GM19463 (cell line): ENCODE measurements around the gene TAX1BP3.

Source experiments
- ATAC-seq: cut with Tn5 transposase; IDR thresholded peaks from one replicate; pipeline ENCODE4 v1.9.1; 2021; ENCODE audit warnings: mild to moderate bottlenecking, moderate library complexity; ENCODE audit not compliant: unreplicated experiment

Gene TAX1BP3

DNA sequence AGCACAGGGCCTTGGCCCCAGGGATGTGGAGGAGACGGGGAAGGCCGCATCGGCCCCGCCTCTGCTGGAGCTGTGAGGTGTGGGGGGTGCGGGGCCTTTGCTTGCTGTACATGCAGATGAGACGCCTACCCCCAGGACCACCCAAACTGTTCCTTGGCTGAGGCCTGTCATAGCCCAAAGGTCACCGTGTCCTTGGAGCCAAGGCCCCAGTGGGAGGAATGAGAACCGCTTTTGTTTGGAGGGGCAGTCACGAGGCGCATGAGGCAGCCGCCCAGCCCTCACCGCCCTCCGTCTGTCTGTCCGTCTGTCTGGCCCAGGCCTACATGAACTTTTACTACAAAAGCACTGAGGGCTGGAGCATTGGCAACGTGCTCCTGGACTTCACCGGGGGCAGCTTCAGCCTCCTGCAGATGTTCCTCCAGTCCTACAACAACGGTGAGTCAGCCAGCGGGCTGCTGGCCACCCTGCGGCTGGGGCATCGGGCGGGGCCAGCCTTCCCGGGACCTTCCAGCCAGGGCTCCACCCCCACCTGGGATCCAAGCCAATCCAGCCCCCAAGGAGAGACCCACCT lies 8.8 kb downstream of the TAX1BP3 start:
- no peak for ATAC-seq

GRCh38 chr17:3658784-3659449 lies 9.5 kb downstream of the TAX1BP3 start:
- ATAC-seq = no peak

- ATAC-seq = no peak
These were observed 10.2 kb downstream of the TAX1BP3 start for GRCh38 chr17:3657874-3658783.

DNA sequence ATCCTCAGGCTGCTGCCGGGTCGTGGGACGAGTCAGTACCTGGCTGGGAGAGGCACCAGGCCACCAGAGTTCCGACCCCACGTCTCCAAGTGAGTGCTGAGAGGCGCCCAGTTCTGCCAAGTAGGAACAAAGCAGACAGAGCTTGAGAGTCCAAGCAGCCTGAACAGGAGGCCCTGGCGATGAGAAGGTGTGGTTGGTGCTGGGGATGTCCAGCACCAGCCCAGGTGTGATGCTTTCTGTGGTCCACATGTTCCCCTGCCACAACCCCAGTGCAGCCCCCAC lies 10.8 kb downstream of the TAX1BP3 start:
- no peak for ATAC-seq

GRCh38 chr17:3656755-3657587 lies 11.4 kb downstream of the TAX1BP3 start:
- ATAC-seq = no peak

DNA sequence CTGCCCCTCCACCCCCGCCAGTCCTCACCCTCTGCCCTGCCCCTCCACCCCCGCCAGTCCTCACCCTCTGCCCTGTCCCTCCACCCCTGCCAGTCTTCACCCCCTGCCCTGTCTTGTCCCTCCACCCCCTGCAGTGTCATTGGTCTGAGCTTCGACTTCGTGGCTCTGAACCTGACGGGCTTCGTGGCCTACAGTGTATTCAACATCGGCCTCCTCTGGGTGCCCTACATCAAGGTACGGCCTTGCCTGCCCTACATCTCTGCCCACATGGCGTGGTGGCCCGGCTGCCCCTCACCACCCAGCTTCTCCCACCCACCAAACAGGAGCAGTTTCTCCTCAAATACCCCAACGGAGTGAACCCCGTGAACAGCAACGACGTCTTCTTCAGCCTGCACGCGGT lies 12.0 kb downstream of the TAX1BP3 start:
- no peak for ATAC-seq

- no peak for ATAC-seq
These were observed 12.6 kb downstream of the TAX1BP3 start for GRCh38 chr17:3655766-3656165.

DNA sequence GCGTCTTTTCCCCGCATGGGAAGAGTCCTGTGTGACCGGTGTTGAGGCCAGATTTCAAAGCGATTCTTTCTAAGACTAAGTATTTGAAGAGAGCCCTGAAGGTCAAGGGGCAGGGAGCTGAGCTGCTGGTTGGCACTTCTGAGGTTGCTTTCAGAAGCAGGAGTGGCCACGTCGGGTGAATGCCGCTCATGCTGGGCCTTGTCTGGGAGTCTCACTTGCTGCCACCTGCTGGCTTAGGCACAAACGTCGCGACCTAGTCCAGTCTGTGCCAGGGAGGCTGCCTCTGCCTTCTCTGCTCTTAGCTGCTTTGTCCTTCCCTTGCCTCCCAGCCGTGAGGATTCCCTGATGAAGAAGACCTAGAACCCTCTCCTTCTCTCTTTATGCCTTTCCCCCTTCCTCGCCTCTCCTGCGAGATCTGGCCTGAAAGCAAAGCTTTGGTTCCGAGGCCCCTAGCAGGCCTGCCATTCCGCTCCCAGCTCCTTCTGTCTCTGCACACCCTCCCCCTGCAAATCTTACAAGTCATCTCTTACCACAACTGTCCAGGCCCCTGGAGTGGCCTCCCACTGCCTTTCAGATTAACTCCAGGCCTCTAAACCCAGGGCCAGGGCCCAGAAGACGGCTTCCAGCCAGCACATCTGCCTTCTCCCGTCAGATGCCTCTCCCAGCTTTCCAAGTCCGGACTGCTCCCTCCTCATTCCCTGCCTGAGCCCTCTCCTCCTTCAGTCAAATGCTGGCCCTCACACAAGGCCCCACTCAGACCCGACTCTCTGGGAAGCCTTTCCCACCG lies 20.4 kb downstream of the TAX1BP3 start:
- ATAC-seq = no peak

- ATAC-seq = no peak
These were observed 21.1 kb downstream of the TAX1BP3 start for GRCh38 chr17:3647251-3647650.

DNA sequence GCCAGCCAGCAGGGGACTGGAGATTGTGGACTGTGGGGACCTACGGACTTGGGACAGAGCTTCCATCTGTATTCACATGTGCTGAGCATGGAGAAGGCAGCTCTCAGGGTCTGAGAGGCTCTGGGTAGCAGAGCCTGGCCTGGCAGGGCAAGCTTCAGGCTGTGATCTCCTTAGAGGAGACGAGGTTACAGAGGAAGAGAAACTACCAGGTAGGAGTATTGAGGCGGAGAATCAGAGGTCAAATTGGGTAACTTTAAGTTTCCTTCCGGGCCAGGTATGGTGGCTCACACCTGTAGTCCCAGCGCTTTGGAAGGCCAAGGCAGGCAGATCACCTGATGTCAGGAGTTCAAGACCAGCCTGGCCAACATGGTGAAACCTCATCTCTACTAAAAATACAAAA lies 23.1 kb downstream of the TAX1BP3 start:
- ATAC-seq = no peak

GRCh38 chr17:3643889-3644349 lies 24.5 kb downstream of the TAX1BP3 start:
- ATAC-seq = no peak

- no peak for ATAC-seq
These were observed 26.5 kb downstream of the TAX1BP3 start for GRCh38 chr17:3641717-3642486.

GRCh38 chr17:3641014-3641413 lies 27.4 kb downstream of the TAX1BP3 start:
- ATAC-seq = no peak

DNA sequence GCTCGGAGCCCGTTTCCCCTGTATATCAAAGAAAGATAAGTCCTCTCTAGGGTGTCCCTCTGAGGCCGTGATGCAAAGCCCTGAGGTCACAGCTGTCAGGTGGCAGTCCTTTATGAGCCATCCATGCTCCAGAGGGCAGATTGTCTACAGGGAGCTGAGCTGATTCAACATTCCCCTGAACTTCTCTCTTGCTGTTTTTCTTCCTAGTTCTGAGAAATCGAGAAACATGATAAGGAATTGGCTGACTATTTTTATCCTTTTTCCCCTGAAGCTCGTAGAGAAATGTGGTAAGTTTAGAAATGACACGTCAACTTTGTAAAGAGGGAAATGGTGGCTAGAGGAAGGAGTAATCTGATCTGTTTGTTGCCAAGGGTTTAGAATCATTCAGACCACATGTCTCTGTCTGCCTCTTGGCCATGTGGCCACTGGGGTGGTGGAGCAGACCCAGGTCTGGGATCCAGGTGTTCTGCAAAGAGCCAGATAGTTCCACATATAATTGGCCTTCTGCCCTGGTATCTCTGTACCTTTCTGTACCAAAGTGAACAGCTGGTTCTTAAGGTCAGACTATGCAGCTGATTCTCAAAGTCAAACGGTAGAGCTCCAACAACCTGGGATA lies 28.3 kb downstream of the TAX1BP3 start:
- no peak for ATAC-seq

DNA sequence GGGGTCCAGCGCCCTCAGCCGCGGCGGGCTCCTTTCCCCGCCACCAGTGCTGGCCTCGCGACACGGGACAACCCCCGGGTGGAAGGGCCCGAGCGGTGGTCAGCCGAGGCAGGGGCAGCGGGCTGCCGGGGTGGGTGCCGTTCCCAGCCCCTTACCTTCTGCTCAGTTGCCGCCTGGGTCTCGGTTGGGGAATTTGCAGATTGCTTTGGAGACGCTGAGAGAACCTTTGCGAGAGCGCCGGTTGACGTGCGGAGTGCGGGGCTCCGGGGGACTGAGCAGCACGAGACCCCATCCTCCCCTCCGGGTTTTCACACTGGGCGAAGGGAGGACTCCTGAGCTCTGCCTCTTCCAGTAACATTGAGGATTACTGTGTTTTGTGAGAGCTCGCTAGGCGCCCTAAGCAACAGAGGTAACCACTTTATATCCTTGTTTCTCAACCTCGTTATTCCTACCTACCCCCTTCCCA lies 31.4 kb downstream of the TAX1BP3 start:
- no peak for ATAC-seq

DNA sequence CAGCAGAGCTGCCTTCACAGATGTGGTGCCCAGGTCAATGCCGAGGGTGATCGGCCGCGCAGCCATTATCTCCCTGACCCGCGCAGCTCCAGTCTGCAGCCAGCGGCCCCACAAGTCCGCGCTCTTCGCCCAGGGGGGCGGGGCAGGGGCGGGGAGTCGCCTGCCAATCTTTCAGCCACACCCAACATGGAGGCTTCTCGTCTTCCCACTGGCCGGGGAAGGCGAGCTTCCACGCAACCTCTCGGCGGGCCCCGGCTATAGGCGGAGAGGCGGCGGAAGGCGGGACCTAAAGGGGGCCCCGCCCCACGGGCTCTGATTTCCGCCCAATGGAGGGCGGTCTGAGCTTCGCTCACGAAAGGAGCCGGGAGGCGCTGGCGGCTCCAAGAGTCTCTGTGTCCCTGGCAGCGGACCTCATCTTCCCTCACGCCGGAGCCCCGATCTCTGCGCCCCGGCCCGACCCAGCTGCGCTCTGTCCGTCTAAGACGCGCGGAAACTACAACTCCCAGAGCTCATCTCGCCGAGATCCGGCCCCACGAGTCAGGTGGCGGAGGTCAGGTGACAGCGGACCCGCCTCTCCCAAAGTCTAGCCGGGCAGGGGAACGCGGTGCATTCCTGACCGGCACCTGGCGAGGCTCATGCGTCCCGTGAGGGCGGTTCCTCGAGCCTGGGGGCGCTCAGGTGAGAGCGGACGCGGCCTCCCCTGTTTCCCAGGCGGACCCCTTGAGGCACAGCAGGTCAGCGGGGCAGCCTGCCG lies 32.0 kb downstream of the TAX1BP3 start, which contains the start of the genes CTNS and SHPK:
Gene CTNS, plus strand, starts transcription at position 607 of the 754 bp plus-strand sequence. CDS start 3,447 bp downstream, outside the sequence.
Gene SHPK, minus strand, starts transcription at position 97 of the 754 bp plus-strand sequence. Its CDS starts 31 bp downstream, at position 66.
- peak; percentile 94 for ATAC-seq

DNA sequence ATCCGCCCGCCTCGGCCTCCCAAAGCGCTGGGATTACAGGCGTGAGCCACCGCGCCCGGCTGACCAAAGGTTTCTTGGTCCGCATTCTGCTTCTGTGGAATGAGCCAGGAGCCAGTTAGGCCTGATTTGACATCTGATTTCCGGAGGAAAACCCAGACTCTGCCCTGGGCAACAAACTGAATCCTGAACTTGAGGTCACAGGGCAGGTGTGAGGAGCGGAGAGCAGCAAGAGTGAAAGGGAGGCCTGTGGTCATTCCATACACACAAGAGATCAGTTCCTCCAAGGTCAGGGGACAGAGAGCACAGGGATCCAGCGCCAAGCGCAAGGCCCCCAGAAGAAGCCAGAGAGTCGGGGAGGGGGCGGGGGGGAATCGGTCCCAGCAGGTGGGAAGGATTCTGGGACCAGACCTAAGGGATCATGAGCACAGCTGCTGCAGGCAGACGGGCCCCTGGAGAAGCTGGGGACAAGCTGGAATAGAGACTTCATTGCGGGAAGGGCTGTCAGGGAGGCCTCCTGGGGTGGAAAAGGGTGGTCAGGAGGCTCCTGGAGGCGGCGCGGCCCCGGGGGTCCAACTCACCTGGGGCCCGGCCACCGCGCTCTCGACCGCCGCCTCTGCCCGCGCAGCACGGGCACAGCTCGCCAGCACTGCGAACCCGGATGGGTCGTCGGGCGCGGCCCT lies 32.8 kb downstream of the TAX1BP3 start:
- ATAC-seq = no peak
